H9 (cell line): ENCODE measurements around the gene LTV1. TPM values are rescaled to one million over a fixed set of nuclear protein-coding genes. Genes with fewer than 3 reads are reported as not detected.

Experiments
- DNase-seq: peaks from one replicate; pipeline ENCODE4 v3.0.0-alpha.2; 2017
- H2AFZ ChIP-seq: one replicate; pipeline ENCODE4 v1.6.1; 2013; ENCODE audit warnings: mild to moderate bottlenecking, low read length, control low read depth, moderate library complexity
- H2AK5ac ChIP-seq: 2 replicates; pipeline ENCODE4 v1.6.1; 2013; ENCODE audit warnings: low read length, control low read depth, mixed read lengths; ENCODE audit not compliant: insufficient read length
- H2BK120ac ChIP-seq: one replicate; pipeline ENCODE4 v1.6.1; 2013; ENCODE audit warnings: low read depth, mild to moderate bottlenecking, low read length, control low read depth, inconsistent platforms; ENCODE audit not compliant: poor library complexity, severe bottlenecking
- H2BK12ac ChIP-seq: 2 replicates; pipeline ENCODE4 v1.6.1; 2013; ENCODE audit warnings: low read length, control low read depth, mixed read lengths, low read depth; ENCODE audit not compliant: insufficient read length
- H2BK15ac ChIP-seq: 2 replicates; pipeline ENCODE4 v1.6.1; 2013; ENCODE audit warnings: low read depth, low read length, control low read depth
- H2BK20ac ChIP-seq: one replicate; pipeline ENCODE4 v1.6.1; 2013; ENCODE audit warnings: low read depth, mild to moderate bottlenecking, low read length, control low read depth, inconsistent platforms; ENCODE audit not compliant: poor library complexity, severe bottlenecking
- H2BK5ac ChIP-seq: 2 replicates; pipeline ENCODE4 v1.6.1; 2013; ENCODE audit warnings: low read length, control low read depth, mixed read lengths; ENCODE audit not compliant: insufficient read length
- H3K14ac ChIP-seq: 2 replicates; pipeline ENCODE4 v1.6.1; 2013; ENCODE audit warnings: low read length, control low read depth; ENCODE audit not compliant: insufficient read depth
- H3K18ac ChIP-seq: 2 replicates; pipeline ENCODE4 v1.6.1; 2013; ENCODE audit warnings: low read depth, mild to moderate bottlenecking, mixed read lengths, low read length, control low read depth; ENCODE audit not compliant: insufficient read length
- H3K23ac ChIP-seq: 2 replicates; pipeline ENCODE4 v1.6.1; 2013; ENCODE audit warnings: low read length, control low read depth, mixed read lengths, low read depth; ENCODE audit not compliant: insufficient read length
- H3K23me2 ChIP-seq: 2 replicates; pipeline ENCODE4 v1.6.1; 2013; ENCODE audit warnings: low read depth, mild to moderate bottlenecking, mixed read lengths, low read length, control low read depth; ENCODE audit not compliant: insufficient read length, poor library complexity, severe bottlenecking
- H3K27ac ChIP-seq: 2 replicates; pipeline ENCODE4 v1.5.1; 2013; ENCODE audit warnings: low read length, control low read depth, mixed read lengths, low read depth; ENCODE audit not compliant: insufficient read length
- H3K27me3 ChIP-seq: 2 replicates; pipeline ENCODE4 v1.6.1; 2013; ENCODE audit warnings: low read length, control low read depth, inconsistent platforms; ENCODE audit not compliant: insufficient read depth
- H3K4ac ChIP-seq: 2 replicates; pipeline ENCODE4 v1.6.1; 2013; ENCODE audit warnings: low read depth, mild to moderate bottlenecking, control low read depth, inconsistent platforms, low read length, moderate library complexity
- H3K4me1 ChIP-seq: 2 replicates; pipeline ENCODE4 v1.6.1; 2013; ENCODE audit warnings: low read length, control low read depth, inconsistent platforms; ENCODE audit not compliant: insufficient read depth
- H3K4me2 ChIP-seq: 2 replicates; pipeline ENCODE4 v1.6.1; 2013; ENCODE audit warnings: low read length, control low read depth, mixed read lengths; ENCODE audit not compliant: insufficient read length, insufficient read depth
- H3K56ac ChIP-seq: 2 replicates; pipeline ENCODE4 v1.6.1; 2013; ENCODE audit warnings: low read depth, mild to moderate bottlenecking, mixed read lengths, low read length, control low read depth; ENCODE audit not compliant: insufficient read length
- H3K79me1 ChIP-seq: 2 replicates; pipeline ENCODE4 v1.6.1; 2013; ENCODE audit warnings: low read depth, mild to moderate bottlenecking, moderate library complexity, low read length, control low read depth, inconsistent platforms; ENCODE audit not compliant: insufficient read depth, poor library complexity, severe bottlenecking
- H3K79me2 ChIP-seq: 2 replicates; pipeline ENCODE4 v1.6.1; 2013; ENCODE audit warnings: low read length, control low read depth, inconsistent platforms; ENCODE audit not compliant: insufficient read depth
- H3K9ac ChIP-seq: 2 replicates; pipeline ENCODE4 v1.6.1; 2013; ENCODE audit warnings: low read length, control low read depth, mixed read lengths; ENCODE audit not compliant: insufficient read length; ENCODE audit errors: extremely low read depth
- H3K9me3 ChIP-seq: one replicate; pipeline ENCODE4 v1.6.1; 2013; ENCODE audit warnings: low read depth, low read length, inconsistent platforms; ENCODE audit not compliant: control insufficient read depth
- H3T11ph ChIP-seq: one replicate; pipeline ENCODE4 v1.6.1; 2013; ENCODE audit warnings: mild to moderate bottlenecking, low read length, control low read depth, inconsistent platforms
- H4K20me1 ChIP-seq: one replicate; pipeline ENCODE4 v1.6.1; 2013; ENCODE audit not compliant: control insufficient read depth, insufficient read length, insufficient read depth
- H4K5ac ChIP-seq: 2 replicates; pipeline ENCODE4 v1.6.1; 2013; ENCODE audit warnings: low read depth, mild to moderate bottlenecking, mixed read lengths, low read length, control low read depth; ENCODE audit not compliant: insufficient read length
- H4K8ac ChIP-seq: replicated peaks from 2 replicates; pipeline ENCODE4 v1.6.1; 2013; ENCODE audit warnings: low read length, control low read depth, mixed read lengths, low read depth; ENCODE audit not compliant: insufficient read length
- H4K91ac ChIP-seq: 2 replicates; pipeline ENCODE4 v1.6.1; 2013; ENCODE audit warnings: low read depth, mild to moderate bottlenecking, moderate library complexity, mixed read lengths, low read length, control low read depth; ENCODE audit not compliant: insufficient read length
- H3K27ac Mint-ChIP-seq, 3 experiments: 2 replicates in 2 of 3; 3 replicates in 1 of 3; pipeline ENCODE4 v1.8.0; 2020 to 2021; ENCODE audit warnings: mixed read lengths in 3 of 3, mild to moderate bottlenecking in 1 of 3, moderate library complexity in 1 of 3
- H3K27me3 Mint-ChIP-seq: 2 replicates; pipeline ENCODE4 v1.8.0; 2021; ENCODE audit warnings: low read depth, mild to moderate bottlenecking, moderate library complexity, mixed read lengths
- H3K36me3 Mint-ChIP-seq, 3 experiments: 2 replicates in 2 of 3; 3 replicates in 1 of 3; pipeline ENCODE4 v1.8.0; 2020 to 2021; ENCODE audit warnings: low read depth in 3 of 3, mixed read lengths in 3 of 3; ENCODE audit not compliant: insufficient read depth in 1 of 3
- H3K4me1 Mint-ChIP-seq, 2 experiments: 2 replicates each; pipeline ENCODE4 v1.8.0; 2020; ENCODE audit warnings: mixed read lengths in 2 of 2
- H3K4me3 Mint-ChIP-seq, 2 experiments: 2 replicates in 1 of 2; 3 replicates in 1 of 2; pipeline ENCODE4 v1.8.0; 2020 to 2021; ENCODE audit warnings: mild to moderate bottlenecking in 2 of 2, mixed read lengths in 2 of 2, moderate library complexity in 1 of 2
- H3K9me3 Mint-ChIP-seq, 2 experiments: 2 replicates in 1 of 2; 3 replicates in 1 of 2; pipeline ENCODE4 v1.8.0; 2020; ENCODE audit warnings: mild to moderate bottlenecking in 2 of 2, mixed read lengths in 2 of 2, moderate library complexity in 1 of 2
- CTCF ChIP-seq: fragments of 200-600 bp; sonication (generic); conservative IDR thresholded peaks from 3 replicates; pipeline ENCODE4 v1.8.0; 2021; ENCODE audit warnings: antibody characterized with exemption, mild to moderate bottlenecking
- WGBS: extraction: QIAGEN DNeasy Blood & Tissue Kit; methylation state at CpG from one replicate; pipeline ENCODE4 v1.1.7; 2013; ENCODE audit warnings: missing lambda C conversion rate, low lambda C conversion rate, mixed read lengths; ENCODE audit not compliant: insufficient read length; ENCODE audit errors: extremely low coverage; 5-methylcytosine and 5-hydroxymethylcytosine counted together
- total RNA-seq: library from RNA; stranded (reverse); gene quantifications from 2 replicates; pipeline ENCODE4 v1.2.1, GENCODE V29; 2021

The LTV1 gene
- total RNA-seq, 1 experiment from 2014 or later, result 62.9 TPM

DNA sequence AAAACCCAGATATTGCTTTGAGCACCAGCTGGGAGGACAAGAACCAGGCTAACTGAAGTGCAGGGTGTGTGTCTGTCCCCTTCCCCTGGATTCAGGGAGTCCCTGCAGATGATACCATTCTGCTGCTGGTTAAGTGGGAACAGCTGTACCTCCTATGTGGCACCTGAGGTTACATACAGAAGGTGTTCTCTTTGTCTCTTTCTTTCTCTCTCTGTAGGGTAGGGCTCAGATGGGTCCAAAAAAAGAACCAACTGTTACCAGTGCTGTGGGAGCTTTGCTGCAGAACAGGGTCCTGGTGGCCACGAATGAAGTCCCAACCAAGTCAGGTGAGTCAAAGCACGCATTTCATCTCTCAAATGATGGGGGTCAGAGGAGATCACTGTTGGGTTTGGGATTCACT is 59.7 kb downstream of the LTV1 start:
- H2AFZ ChIP-seq, result no peak overlapping the region
- H3K18ac ChIP-seq, result no peak overlapping the region

More for the DNA sequence above, 59.7 kb downstream of the LTV1 start:
- H3K9ac ChIP-seq, result no peak overlapping the region
- H3K56ac ChIP-seq, result no peak overlapping the region
- no peaks in the 10 kb centered on the region for H4K20me1 ChIP-seq
- no peak overlapping the region for H4K5ac ChIP-seq
- no CpG with 5 or more reads among the region's 2 CpGs for WGBS
- no peak overlapping the region for H3K4ac ChIP-seq
- no peak for DNase-seq
- Mint-ChIP-seq H3K9me3 (no peaks in the 10 kb centered on the region), H3K27ac (no peak overlapping the region), H3K4me1 (no peaks in the 10 kb centered on the region), H3K27me3 (peaks cover 4% of the 10 kb centered on the region; the same call in 1 of the 2 replicates), H3K4me3 (no peak overlapping the region), H3K36me3 (no peaks in the 10 kb centered on the region)
- no peak overlapping the region for H2BK12ac ChIP-seq
- no peak overlapping the region for H3T11ph ChIP-seq
- H4K8ac ChIP-seq, result no peak overlapping the region
- no peak overlapping the region for H3K4me2 ChIP-seq
- H4K91ac ChIP-seq, result no peak overlapping the region
- H2BK5ac ChIP-seq, result no peak overlapping the region
- H3K23me2 ChIP-seq, result no peaks in the 10 kb centered on the region
- H3K79me1 ChIP-seq, result no peaks in the 10 kb centered on the region
- H2BK20ac ChIP-seq, result no peak overlapping the region
- H3K14ac ChIP-seq, result no peak overlapping the region
- H2BK15ac ChIP-seq, result no peak overlapping the region
- H3K79me2 ChIP-seq, result no peaks in the 10 kb centered on the region
- H2BK120ac ChIP-seq, result no peak overlapping the region
- no peak for TF ChIP-seq CTCF
- H3K9me3 ChIP-seq, result no peaks in the 10 kb centered on the region
- H3K27me3 ChIP-seq, result no peaks in the 10 kb centered on the region
- no peak overlapping the region for H2AK5ac ChIP-seq
- H3K4me1 ChIP-seq, result no peaks in the 10 kb centered on the region
- H3K23ac ChIP-seq, result no peak overlapping the region
- H3K27ac ChIP-seq, result no peak overlapping the region
